NCI-H1417 (cell line): ENCODE measurements around the gene ZNF483.
"Not testable (repeated sequence)": the region's sequence is repeated elsewhere in the genome, so short reads cannot be mapped to it uniquely, and the experiment has no call there.

Experiments
- DNase-seq, 3 experiments: peaks; one replicate each; lab custom pipeline; 2025; lab: John Stamatoyannopoulos, UW

The ZNF483 gene

GRCh38 chr9:111542497-111543254, 17.7 kb downstream of the ZNF483 start:
- no peak for DNase-seq

DNA sequence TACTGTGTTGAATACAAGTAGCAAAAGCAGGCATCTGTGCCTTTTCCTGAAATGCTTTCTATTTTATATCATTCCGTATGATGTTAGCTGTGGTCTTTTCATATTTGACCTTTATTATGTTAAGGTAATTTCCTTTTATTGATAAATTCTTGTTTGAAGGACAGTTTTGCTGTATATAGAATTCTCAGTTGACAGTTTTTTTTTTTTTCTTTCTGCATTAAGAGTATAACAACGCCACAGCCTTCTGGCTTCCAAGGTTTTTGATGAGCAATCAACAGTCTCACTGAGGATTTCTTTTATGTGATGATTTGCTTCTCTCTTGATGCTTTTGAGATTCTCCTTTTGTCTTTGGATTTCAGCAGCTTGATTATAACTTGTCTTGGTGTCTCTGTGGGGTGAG, 23.6 kb downstream of the ZNF483 start:
- no peak for DNase-seq

- not testable (repeated sequence) for DNase-seq
Observed at GRCh38 chr9:111555425-111555824, 30.4 kb downstream of the ZNF483 start.

- DNase-seq, result no peak
Observed at GRCh38 chr9:111559000-111559610, 34.1 kb downstream of the ZNF483 start.

DNA sequence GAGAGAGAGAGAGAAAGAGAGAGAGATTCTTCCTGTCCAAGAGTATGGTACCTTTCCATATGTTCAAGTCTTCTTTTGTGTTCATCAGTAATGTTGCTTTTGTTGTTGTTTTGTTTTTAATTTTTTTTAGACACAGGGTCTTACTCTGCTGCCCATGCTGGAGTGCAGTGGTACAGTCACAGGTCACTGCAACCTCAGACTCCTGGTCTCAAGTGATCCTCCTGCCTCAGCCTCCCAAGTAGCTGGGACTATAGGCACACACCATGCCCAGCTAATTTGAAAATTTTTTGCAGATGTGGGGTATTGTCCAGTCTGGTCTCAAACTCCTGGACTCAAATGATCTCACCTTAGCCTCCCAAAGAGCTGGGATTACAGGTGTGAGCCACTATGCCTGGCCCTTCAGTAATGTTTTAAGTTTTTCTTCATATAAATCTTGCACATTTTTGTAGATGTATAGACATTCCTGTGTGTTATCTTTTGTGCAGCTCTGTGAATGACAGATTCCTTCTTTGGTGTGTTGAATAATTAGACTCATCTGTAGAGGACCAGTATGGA, 36.3 kb downstream of the ZNF483 start:
- DNase-seq, result no peak

DNA sequence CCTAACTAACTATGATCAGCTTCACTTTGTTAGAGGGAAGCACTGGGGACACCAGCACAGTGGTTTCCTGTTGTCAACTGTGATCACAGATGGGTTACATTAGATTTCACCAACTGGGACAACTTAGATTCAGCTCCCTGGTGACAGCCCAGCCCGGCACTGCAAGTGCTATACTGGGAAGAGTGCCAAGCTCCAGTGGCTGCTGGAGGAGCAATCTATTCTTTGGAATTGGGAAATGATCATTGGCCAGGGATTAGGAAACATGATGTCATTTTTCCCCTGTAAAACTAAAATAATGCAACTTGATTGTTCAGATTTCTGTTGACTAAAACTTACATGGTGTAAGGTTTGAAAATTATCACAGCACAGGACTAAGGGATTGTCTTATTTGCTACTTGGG, 41.3 kb downstream of the ZNF483 start:
- DNase-seq, result no peak

GRCh38 chr9:111568127-111568526, 43.1 kb downstream of the ZNF483 start:
- not testable (repeated sequence) for DNase-seq

- DNase-seq, result peak in 1 of 3 experiments; percentile 13
Observed at GRCh38 chr9:111572950-111573604, 48.1 kb downstream of the ZNF483 start.

- DNase-seq, result no peak
Observed at GRCh38 chr9:111582888-111583287, 57.9 kb downstream of the ZNF483 start.

GRCh38 chr9:111586378-111586777, 61.4 kb downstream of the ZNF483 start:
- no peak for DNase-seq

DNA sequence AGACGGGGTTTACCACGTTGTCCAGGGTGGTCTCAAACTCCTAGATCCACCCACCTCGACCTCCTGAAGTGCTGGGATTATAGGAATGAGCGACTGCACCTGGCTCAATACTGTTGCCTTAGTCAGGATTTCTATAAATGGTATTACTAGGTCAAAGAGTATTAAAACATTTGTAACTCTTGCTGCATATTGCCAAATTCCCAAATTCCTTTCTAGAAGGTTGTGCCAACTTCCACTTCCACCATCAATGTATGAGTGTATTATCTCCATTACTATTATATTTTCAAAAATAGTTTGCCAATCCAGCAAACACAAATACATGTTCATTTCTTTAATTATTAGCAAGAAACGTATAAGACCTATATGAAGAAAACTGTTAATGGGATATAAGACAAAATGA, 63.9 kb downstream of the ZNF483 start:
- no peak for DNase-seq

DNA sequence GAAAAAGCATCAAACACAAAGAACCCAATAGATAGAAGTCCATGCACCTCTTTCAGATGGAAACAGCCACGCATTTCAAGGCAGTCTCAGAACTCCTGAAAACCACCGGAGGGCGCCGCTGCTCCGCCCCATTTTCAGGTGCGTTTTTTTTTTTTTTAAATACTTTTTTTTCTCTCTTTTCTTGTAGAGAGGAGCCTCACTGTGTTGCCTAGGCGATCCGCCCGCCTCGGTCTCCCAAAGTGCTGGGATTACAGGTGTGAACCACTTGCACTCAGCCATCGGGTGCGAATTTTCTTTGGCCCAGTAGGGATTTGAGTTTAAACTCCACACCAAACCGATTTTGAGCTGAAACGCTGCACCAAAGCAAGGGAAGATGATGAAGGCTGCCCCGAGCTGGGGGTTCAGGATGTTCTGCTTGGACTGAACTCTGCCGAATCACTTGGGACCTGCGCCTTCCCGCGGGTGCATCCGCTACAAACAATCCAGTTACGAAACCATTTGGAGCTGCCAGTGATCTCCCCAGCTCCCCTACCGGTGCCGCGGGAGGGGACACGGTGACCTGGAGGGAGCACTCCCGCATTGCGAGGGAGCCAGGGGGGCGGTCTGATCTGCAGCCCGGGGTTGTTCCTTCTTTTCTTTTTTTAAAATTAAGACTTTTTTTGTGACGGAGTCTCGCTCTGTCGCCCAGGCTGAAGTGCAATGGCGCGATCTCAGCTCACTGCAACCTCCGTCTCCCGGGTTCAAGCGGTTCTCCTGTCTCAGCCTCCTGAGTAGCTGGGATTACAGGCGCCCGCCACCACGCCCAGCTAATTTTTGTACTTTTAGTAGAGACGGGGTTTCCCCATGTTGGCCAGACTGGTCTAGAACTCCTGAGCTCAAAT, 73.1 kb downstream of the ZNF483 start:
- DNase-seq, result peak; percentile 17 to 85 (median 70)

DNA sequence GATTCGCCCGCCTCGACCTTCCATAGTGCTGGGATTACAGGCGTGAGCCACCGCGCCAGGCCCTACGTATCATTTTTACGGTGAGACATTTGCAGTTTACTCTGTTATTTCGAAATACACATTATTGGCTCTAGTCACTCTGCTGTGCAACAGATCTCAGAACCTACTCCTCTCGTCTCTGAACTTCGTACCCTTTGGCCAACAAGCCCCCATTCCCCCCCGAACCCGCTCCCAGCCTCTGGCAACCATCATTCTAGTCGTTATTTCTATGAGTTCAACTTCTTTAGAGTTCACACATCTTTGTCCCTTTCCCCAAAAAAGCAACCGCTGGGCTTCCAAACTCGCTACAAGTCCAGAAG, 73.7 kb downstream of the ZNF483 start:
- DNase-seq, result peak in 2 of 3 experiments; percentile 58 to 61

GRCh38 chr9:111599092-111599954, 74.3 kb downstream of the ZNF483 start, which contains the start of gene PTGR1:
Gene PTGR1 (minus strand): TSS chr9:111599647. CDS start chr9:111597422, 2,225 bp downstream.
- DNase-seq, result peak; percentile 29 to 64 (median 61)

DNA sequence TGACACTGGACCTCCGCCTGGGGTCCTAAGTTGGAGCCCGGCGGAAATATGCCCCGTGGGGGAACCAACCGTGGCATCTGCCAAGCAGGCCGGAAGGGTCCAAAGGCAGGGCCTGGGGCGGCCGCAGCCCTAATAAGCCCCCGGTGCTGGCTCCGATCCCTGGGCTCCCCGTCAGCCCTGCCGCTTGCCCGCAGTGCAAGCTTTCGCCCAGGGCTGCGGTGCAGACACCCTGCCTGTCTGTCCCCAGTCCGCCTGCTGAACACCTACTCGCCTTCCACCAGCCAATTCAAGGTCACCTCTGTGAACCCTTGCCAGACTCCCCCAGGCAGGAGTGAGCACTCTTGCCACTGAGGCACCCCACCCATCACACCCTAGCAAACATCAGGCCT, 75.0 kb downstream of the ZNF483 start:
- DNase-seq, result no peak

- DNase-seq, result no peak
Observed at GRCh38 chr9:111601237-111602018, 76.4 kb downstream of the ZNF483 start.

DNA sequence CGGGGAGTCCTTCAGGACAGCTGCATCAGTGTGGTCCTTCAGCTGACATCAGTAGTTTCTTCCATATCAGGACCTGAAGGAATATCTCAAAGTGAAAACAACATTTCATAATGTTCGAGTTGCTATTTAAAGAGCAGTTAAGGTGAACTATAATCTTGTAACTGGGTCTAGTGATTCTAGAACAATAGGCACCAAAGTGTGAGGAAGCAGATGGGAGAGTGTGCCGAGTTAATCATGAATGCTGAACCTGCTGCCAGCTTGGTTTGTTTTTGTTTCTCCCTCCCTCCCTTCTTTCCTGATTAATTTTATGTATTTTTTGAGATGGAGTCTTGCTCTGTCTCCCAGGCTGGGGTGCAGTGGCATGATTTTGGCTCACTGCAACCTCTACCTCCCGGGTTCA, 78.1 kb downstream of the ZNF483 start:
- DNase-seq, result no peak

DNA sequence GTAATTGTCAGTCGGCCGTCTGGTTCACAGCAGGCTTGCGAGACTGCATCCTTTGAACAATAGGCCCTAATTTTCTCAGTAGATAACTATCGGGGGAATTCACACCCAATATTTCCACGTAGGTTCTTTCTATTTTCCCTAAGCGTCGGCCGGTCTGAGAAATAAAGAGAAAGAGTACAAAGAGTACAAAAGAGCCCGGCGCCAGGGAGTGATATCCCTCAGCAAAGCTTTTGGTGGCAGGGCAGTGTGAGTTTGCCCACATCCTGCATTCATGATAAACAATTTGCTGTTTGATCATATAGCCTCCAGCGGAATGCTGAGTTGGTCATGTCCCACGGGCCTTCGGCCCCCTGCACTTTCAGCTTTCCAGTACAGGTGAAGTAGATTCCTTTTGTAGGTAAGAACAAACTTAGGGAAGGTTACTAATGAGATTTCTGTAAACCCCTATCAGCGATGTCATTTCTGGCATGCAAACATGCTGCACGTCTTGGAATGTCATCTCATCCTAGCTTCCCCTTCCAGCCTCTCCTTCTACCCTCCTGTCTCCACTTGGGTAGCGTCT, 79.2 kb downstream of the ZNF483 start:
- peak in 1 of 3 experiments; percentile 16 for DNase-seq

DNA sequence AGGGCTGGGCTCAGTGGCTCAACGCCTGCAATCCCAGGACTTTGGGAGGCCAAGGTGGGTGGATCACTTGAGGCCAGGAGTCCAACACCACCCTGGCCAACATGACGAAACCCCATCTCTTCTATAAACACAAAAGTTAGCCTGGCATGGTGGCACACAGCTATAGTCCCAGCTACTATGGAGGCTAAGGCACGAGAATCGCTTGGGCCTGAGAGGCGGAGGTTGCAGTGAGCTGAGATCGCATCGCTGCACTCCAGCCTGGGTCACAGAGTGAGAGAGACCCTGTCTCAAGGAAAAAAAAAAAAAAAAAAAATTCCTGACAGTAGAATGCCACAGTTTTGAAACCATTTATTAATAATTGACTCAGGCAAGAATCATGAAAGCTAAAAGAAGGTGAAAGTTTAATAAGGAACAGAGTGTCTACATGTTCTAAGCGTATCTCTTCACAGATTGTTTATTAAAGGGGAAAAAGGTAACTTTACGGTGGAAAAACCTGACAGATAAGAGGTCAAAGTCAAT, 80.1 kb downstream of the ZNF483 start:
- DNase-seq, result no peak
